HCT116 (cell line): Measurements from ENCODE around the gene PAX1. TPM values are rescaled to one million over a fixed set of nuclear protein-coding genes. Genes with fewer than 3 reads are reported as not detected.

Experiments used
- ATAC-seq: fragments of 200-7000 bp; cut with Tn5 transposase; 2 replicates; pipeline ENCODE4 v1.9.1; 2020; ENCODE audit warnings: mild to moderate bottlenecking, moderate library complexity
- BruUV-seq: library from RNA; stranded (reverse); fragments of 400-500 nt; replicated peaks from 2 replicates; lab custom pipeline; 2021; lab: Mats Ljungman, UMichigan
- CTCF ChIA-PET: fragments of 300-600 bp; sonication (Branson Sonifier 250); formaldehyde crosslinking; loops from one replicate; lab custom pipeline; 2021; ENCODE audit warnings: antibody characterized with exemption; lab: Charles Lee
- POLR2A ChIA-PET: fragments of 300-600, 350-600 bp; sonication (Branson Sonifier 250); formaldehyde crosslinking; loops from one replicate; lab custom pipeline; 2021; ENCODE audit warnings: antibody characterized with exemption; lab: Charles Lee
- RAD21 ChIA-PET, 2 experiments: fragments of 300-600 bp; sonication (Branson Sonifier 250); formaldehyde crosslinking; loops; one replicate each; lab custom pipeline; 2023; ENCODE audit warnings: low total read pairs in 2 of 2; ENCODE audit not compliant: uncharacterized antibody in 2 of 2, unreplicated experiment in 2 of 2, low non-redundant PET in 1 of 2; lab: Charles Lee
- DNase-seq: peaks from one replicate; pipeline ENCODE4 v3.0.0-alpha.2; 2010; ENCODE audit warnings: low read depth, low spot score
- H2AFZ ChIP-seq: fragments of 200-600 bp; shearing (Covaris generic), sonication (generic); 2 replicates; pipeline ENCODE4 v1.6.1; 2017; ENCODE audit warnings: low read depth, mixed run types, mixed read lengths, antibody characterized with exemption, low read length; ENCODE audit not compliant: poor library complexity, severe bottlenecking
- H3K27ac ChIP-seq: 2 replicates; pipeline ENCODE4 v1.5.1; 2012; ENCODE audit warnings: low read depth, low read length
- H3K27me3 ChIP-seq: fragments of 200-600 bp; sonication (generic); 2 replicates; pipeline ENCODE4 v1.6.1; 2016; ENCODE audit warnings: mixed run types, low read length, mixed read lengths; ENCODE audit not compliant: insufficient read depth
- H3K36me3 ChIP-seq, 2 experiments: fragments of 200-500 bp in 1 of 2; fragments of 200-600 bp in 1 of 2; sonication (Bioruptor generic) in 1 of 2; sonication (generic) in 1 of 2; 2 replicates each; pipeline versions ENCODE4 v1.5.1 to v1.6.1; 2014 to 2016; ENCODE audit warnings: low read length in 2 of 2, inconsistent platforms in 1 of 2, mixed read lengths in 1 of 2, mixed run types in 1 of 2; ENCODE audit not compliant: insufficient read depth in 2 of 2, control insufficient read depth in 1 of 2
- H3K4me1 ChIP-seq, 2 experiments: fragments of 200-600 bp in 1 of 2; sonication (generic) in 1 of 2; 2 replicates each; pipeline versions ENCODE4 v1.5.1 to v1.6.1; 2012 to 2017; ENCODE audit warnings: low read length in 2 of 2, inconsistent platforms in 1 of 2, mild to moderate bottlenecking in 1 of 2, mixed read lengths in 1 of 2, mixed run types in 1 of 2, moderate library complexity in 1 of 2; ENCODE audit not compliant: insufficient read depth in 2 of 2, control insufficient read depth in 1 of 2
- H3K4me2 ChIP-seq: fragments of 200-600 bp; sonication (generic); 2 replicates; pipeline ENCODE4 v1.6.1; 2017; ENCODE audit warnings: mixed run types, low read length, mixed read lengths
- H3K4me3 ChIP-seq, 2 experiments: fragments of 200-600 bp in 1 of 2; sonication (generic) in 1 of 2; replicated peaks in 1 of 2; 2 replicates each; pipeline ENCODE4 v1.5.1; 2011 to 2016; ENCODE audit warnings: low read length in 2 of 2, control low read depth in 1 of 2, low read depth in 1 of 2, mild to moderate bottlenecking in 1 of 2, mixed read lengths in 1 of 2, mixed run types in 1 of 2
- H3K79me2 ChIP-seq: fragments of 200-600 bp; sonication (generic); 2 replicates; pipeline ENCODE4 v1.6.1; 2017; ENCODE audit warnings: mild to moderate bottlenecking, mixed run types, low read length, moderate library complexity, mixed read lengths; ENCODE audit not compliant: insufficient read depth
- H3K9ac ChIP-seq: fragments of 200-600 bp; sonication (generic); 2 replicates; pipeline ENCODE4 v1.6.1; 2016; ENCODE audit warnings: low read length, mixed read lengths
- H3K9me2 ChIP-seq: fragments of 200-600 bp; sonication (generic), shearing (Covaris generic); 2 replicates; pipeline ENCODE4 v1.6.1; 2017; ENCODE audit warnings: mixed run types, mild to moderate bottlenecking, moderate library complexity; ENCODE audit not compliant: insufficient read depth
- H3K9me3 ChIP-seq, 2 experiments: fragments of 200-500 bp in 1 of 2; fragments of 200-600 bp in 1 of 2; sonication (Bioruptor generic) in 1 of 2; sonication (generic) in 1 of 2; 2 replicates each; pipeline ENCODE4 v1.6.1; 2014 to 2017; ENCODE audit warnings: low read length in 2 of 2, mixed read lengths in 2 of 2, inconsistent platforms in 1 of 2, low read depth in 1 of 2, mild to moderate bottlenecking in 1 of 2, mixed run types in 1 of 2, moderate library complexity in 1 of 2; ENCODE audit not compliant: control insufficient read depth in 1 of 2, insufficient read depth in 1 of 2
- H4K20me1 ChIP-seq: fragments of 200-600 bp; sonication (generic), shearing (Covaris generic); 2 replicates; pipeline ENCODE4 v1.6.1; 2017; ENCODE audit warnings: mixed run types, mild to moderate bottlenecking, moderate library complexity; ENCODE audit not compliant: insufficient read depth
- CBX3 ChIP-seq: IDR thresholded peaks from 2 replicates; pipeline ENCODE4 v1.6.1; 2012; ENCODE audit warnings: low read depth
- CEBPB ChIP-seq: IDR thresholded peaks from 2 replicates; pipeline ENCODE4 v1.6.1; 2012; ENCODE audit warnings: low read depth
- CTCF ChIP-seq, 3 experiments: fragments of 200-600 bp in 1 of 3; sonication (generic) in 1 of 3; IDR thresholded peaks in 2 of 3; conservative IDR thresholded peaks in 1 of 3; 2 replicates each; pipeline ENCODE4 v1.5.1; 2012 to 2017; ENCODE audit warnings: low read depth in 2 of 3, low read length in 2 of 3, antibody characterized with exemption in 1 of 3, borderline replicate concordance in 1 of 3, control low read depth in 1 of 3, mild to moderate bottlenecking in 1 of 3, mixed read lengths in 1 of 3, mixed run types in 1 of 3, moderate library complexity in 1 of 3; ENCODE audit not compliant: insufficient read depth in 1 of 3
- EGR1 ChIP-seq: IDR thresholded peaks from 2 replicates; pipeline ENCODE4 v1.6.1; 2012; ENCODE audit warnings: low read depth
- ELF1 ChIP-seq: IDR thresholded peaks from 2 replicates; pipeline ENCODE4 v1.6.1; 2012; ENCODE audit warnings: low read depth, borderline replicate concordance
- EZH2 ChIP-seq: fragments of 200-600 bp; sonication (generic); IDR thresholded peaks from 2 replicates; pipeline ENCODE4 v1.6.1; 2017; ENCODE audit warnings: antibody characterized with exemption, mixed run types
- EZH2phosphoT487 ChIP-seq: fragments of 200-600 bp; IDR thresholded peaks from 2 replicates; pipeline ENCODE4 v1.6.1; 2018; ENCODE audit warnings: antibody characterized with exemption, borderline replicate concordance
- JUND ChIP-seq: IDR thresholded peaks from 2 replicates; pipeline ENCODE4 v1.6.1; 2012
- POLR2A ChIP-seq: IDR thresholded peaks from 2 replicates; pipeline ENCODE4 v1.7.0; 2011; ENCODE audit warnings: borderline replicate concordance; ENCODE audit not compliant: insufficient read depth, insufficient read length; ENCODE audit errors: extremely low read depth
- RAD21 ChIP-seq: IDR thresholded peaks from 2 replicates; pipeline ENCODE4 v1.6.1; 2012; ENCODE audit warnings: low read depth, mild to moderate bottlenecking
- REST ChIP-seq: IDR thresholded peaks from 2 replicates; pipeline ENCODE4 v1.6.1; 2012; ENCODE audit warnings: low read depth
- SIN3A ChIP-seq: IDR thresholded peaks from 2 replicates; pipeline ENCODE4 v1.6.1; 2012; ENCODE audit warnings: low read depth
- SP1 ChIP-seq: IDR thresholded peaks from 2 replicates; pipeline ENCODE4 v1.6.1; 2012; ENCODE audit warnings: low read depth
- SRF ChIP-seq: IDR thresholded peaks from 2 replicates; pipeline ENCODE4 v1.6.1; 2012; ENCODE audit warnings: low read depth
- ZBTB33 ChIP-seq: IDR thresholded peaks from 2 replicates; pipeline ENCODE4 v1.6.1; 2011; ENCODE audit warnings: mild to moderate bottlenecking, low read length, moderate library complexity; ENCODE audit not compliant: insufficient replicate concordance; ENCODE audit errors: extremely low read depth
- intact Hi-C: fragments of 100-400 bp; cut with micrococcal nuclease; formaldehyde crosslinking; loops from 2 replicates; pipeline ENCODE4 v1.10.0; 2022
- total RNA-seq: library from RNA; stranded (reverse); gene quantifications from one replicate; pipeline ENCODE4 v1.2.1, GENCODE V29; 2021; ENCODE audit not compliant: unreplicated experiment
- TF ChIP-seq, protein P1 (sequence below): IDR thresholded peaks from 2 replicates; pipeline ENCODE4 v1.6.1; 2012

Gene PAX1
- total RNA-seq, 1 experiment from 2014 or later, result not detected

DNA sequence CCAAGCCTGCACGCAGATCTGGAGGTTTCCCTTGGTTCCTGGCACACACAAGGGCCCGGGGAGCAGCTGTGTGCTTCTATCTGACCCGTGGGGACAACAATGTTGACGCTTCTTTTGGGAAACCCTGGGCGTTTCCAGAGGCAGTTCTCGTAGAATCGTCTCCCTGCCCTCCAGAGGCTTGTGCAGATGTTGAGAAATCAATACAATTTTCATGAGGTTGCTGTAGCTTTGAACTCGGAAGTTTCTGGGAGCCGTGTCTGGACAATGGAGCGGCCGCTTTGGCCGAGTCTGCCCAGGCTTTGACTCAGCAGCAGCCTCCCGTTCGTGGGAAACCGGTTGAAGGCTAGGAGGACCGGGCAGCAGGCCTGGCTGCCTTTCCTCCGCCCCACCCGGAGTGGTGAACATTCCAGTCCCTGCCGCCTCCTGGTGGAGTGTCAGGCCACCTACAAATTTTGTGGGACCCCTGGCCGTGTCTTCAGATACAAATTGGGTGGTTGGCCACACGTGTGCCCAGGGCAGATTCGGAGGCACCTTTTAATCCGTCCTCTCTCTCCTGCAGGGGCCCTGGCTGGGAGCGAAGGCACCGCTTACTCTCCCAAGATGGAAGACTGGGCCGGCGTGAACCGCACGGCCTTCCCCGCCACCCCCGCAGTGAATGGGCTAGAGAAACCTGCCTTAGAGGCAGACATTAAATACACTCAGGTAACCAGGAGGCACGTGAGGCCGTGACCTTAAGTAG lies 2.7 kb downstream of the PAX1 start:
- no peaks in the 10 kb centered on the region for H3K79me2 ChIP-seq
- H3K9me2 ChIP-seq, result no peaks in the 10 kb centered on the region
- H2AFZ ChIP-seq, result no peak overlapping the region
- no peaks in the 10 kb centered on the region for H4K20me1 ChIP-seq
- DNase-seq (no peak), ATAC-seq (no peak)
- H3K4me1 ChIP-seq, result no peaks in the 10 kb centered on the region
- BruUV-seq, result no TSS peak
- H3K36me3 ChIP-seq, result no peaks in the 10 kb centered on the region
- POLR2A ChIA-PET, result no interaction called here
- RAD21 ChIA-PET, result no interaction called here
- no peaks in the 10 kb centered on the region for H3K9me3 ChIP-seq
- H3K27me3 ChIP-seq, result no peaks in the 10 kb centered on the region
- TF ChIP-seq CBX3 (no peak), POLR2A (no peak), EGR1 (no peak), CTCF (IDR thresholded peaks at IDR 0.05 in 2 of 3, conservative IDR thresholded peaks at IDR 0.05 in 1 of 3; ENCODE audit: borderline replicate concordance in 1 of 3, insufficient read depth in 1 of 3, low read depth in 2 of 3, low read length in 2 of 3) (no peak), SIN3A (no peak), JUND (no peak), EZH2phosphoT487 (no peak), CEBPB (no peak), SP1 (no peak), ZBTB33 (no peak), REST (no peak), ELF1 (no peak), RAD21 (no peak), SRF (no peak), EZH2 (no peak)
- TF ChIP-seq, protein P1, sequence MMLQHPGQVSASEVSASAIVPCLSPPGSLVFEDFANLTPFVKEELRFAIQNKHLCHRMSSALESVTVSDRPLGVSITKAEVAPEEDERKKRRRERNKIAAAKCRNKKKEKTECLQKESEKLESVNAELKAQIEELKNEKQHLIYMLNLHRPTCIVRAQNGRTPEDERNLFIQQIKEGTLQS, result no peak
- no peak overlapping the region for H3K9ac ChIP-seq
- H3K27ac ChIP-seq, result no peak overlapping the region
- no peak overlapping the region for H3K4me2 ChIP-seq
- CTCF ChIA-PET, result interaction anchor here (3.6 kb wide), 1 partner anchor 12 kb away, joined by 15 read pairs; no protein-coding TSS in a partner anchor
- H3K4me3 ChIP-seq, result no peak overlapping the region
- intact Hi-C loops, result no loop called here
